Retina (tissue), 1 donor: Measurements from ENCODE around the gene PDCD2.
"Not testable (repeated sequence)": the region's sequence is repeated elsewhere in the genome, so short reads cannot be mapped to it uniquely, and the experiment has no call there.

Source experiments
- DNase-seq: peaks from one replicate; pipeline ENCODE4 v3.0.0-alpha.2; 2016

The PDCD2 gene

DNA sequence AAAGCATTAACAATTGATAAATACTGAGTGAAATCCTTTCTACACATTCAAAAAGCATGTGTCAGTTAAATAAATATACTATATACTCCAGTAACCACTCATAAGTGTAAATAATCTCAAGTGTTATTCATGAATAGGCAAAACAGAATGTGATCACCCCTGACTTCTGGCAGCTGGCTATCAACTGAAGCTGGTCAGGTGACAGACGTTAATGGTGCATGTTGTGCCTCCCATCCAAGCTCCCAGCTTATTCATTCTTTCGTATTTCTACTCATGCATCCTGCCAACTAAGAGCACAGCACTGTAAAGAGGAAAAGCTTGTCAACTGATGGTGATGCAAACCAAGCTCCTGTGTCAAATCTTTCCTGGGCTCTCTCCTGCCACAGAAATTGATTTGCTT, 39.0 kb downstream of the PDCD2 start:
- no peak for DNase-seq

DNA sequence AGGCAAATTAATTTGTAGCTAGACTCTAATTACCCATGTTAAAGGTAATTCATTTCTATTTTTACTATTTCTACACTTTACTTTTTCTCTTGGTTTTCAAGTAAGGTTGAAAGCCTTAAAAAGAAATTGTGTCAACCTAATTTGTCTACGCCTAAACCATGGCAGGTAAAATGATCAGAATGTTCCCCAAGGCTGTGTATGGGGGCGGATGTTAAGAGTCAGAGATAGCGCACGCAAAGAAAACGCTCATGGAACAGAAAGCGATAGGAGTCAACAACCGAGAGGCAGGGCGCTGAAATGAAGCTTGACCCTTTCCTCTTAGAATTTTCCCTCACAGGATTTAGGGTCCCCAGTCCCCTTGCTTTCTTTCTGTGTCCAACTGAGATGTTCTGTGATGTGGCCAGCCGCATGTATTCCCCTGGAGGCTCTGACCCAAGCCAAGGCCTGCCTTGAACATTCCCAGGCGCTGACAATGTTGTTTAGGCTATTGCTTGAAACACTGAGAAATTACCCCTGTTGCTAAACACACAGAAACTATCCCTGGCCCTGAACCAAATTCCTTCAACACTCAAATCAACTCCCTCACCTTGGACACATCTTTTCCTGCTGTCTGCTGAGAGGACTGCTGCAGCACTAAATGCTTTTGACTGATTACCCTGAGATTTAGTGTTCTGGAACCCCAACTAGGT, 42.3 kb downstream of the PDCD2 start:
- DNase-seq: no peak

DNA sequence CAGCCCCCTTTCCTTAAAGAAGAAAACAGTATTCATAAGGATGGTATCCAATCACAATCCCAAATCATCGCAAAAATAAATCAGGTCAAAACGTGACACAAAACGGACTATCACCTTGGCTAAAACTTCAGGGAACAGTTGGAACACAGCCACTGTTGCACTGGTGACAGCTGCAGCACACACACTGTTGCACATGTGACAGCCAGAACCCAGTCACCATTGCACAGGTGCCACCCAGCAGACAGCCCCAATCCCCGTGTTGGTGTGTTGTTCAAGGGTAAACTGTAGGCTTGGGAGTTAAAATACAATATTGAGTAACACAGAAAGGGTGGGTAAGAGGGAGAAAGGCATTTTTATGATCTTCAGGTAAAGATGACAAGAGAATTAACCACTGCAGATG, 47.1 kb downstream of the PDCD2 start:
- no peak for DNase-seq

DNA sequence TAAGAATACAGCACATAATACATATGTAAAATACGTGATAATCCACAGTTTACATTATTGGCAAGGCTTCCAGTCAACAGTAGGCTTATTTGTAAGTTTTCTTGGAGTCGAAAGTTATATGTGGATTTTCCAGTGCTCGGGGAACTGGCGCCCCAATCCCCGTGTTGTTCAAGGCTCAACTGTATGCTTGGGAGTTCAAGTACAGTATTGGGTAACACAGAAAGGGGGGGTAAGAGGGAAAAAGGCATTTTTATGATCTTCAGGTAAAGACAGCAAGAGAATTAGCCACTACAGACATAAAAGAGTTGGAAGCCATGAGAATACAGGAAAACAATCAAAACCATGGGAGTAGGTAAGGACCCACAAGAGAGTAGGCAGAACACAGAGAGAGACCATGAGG, 47.8 kb downstream of the PDCD2 start:
- no peak for DNase-seq

DNA sequence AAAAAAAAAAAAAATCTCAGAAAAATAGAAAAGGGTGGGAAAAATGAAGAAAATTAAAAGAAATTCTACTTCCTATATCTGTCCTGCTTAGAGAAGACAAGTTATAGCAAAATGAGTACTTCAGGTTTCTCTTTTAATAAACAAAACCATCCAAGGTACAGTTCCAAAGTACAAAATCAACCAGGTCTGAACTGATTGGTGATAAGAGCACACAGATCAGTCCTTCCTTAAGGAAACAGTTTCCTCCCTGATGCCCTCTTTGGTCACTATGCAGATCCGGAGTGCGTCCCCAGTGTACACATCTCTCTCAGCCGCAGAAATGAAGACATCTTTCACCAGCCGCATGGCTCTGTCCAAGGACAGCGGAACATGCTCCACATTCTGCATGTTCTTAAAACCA, 49.4 kb downstream of the PDCD2 start:
- DNase-seq: no peak

DNA sequence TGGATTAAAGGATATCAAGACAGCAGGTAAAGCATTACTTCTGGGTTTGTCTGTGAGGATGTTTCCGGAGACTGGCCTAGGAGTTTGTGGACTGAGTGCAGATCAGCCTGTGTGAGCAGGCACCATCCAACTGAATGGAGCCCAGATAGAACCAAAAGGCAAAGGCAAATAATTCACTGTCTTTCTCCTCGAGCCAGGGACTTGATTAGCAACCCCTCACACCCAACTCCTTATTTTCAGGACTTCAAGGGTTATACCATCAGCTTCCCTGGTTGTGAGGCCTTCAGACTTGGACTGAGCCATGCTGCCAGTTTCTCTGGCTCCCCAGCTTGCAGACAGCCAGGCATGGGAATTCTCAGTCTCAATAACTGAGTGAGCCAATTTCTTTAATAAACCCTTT, 50.6 kb downstream of the PDCD2 start:
- DNase-seq: no peak

DNA sequence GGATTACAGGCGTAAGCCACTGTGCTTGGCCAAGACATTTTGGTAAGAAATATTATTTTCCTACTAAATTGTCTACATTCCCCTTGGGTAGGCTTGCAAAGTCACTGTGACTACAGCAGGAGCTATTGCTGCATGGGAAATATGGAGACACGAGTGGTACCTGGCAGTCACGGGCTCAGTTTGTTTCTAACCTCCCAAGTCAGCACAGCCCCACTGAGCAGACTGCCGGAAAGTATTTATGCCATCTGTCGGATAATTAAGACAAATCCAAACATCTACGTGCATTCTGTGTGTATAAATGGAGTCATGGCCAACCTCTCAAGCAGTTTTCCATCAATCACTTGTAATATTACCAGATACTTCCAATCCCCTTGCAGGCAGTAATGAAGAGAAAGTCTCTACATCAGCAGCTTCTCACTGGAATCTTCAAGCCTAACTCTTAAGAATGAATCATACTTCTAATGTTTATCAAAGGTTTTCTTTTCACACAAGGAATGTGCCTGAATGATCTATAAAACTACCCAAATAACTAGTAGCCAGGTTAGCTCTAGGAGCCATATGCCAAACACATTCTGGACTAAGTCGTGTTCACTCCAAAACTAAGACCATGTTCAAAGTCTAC, 51.5 kb downstream of the PDCD2 start:
- no peak for DNase-seq

DNA sequence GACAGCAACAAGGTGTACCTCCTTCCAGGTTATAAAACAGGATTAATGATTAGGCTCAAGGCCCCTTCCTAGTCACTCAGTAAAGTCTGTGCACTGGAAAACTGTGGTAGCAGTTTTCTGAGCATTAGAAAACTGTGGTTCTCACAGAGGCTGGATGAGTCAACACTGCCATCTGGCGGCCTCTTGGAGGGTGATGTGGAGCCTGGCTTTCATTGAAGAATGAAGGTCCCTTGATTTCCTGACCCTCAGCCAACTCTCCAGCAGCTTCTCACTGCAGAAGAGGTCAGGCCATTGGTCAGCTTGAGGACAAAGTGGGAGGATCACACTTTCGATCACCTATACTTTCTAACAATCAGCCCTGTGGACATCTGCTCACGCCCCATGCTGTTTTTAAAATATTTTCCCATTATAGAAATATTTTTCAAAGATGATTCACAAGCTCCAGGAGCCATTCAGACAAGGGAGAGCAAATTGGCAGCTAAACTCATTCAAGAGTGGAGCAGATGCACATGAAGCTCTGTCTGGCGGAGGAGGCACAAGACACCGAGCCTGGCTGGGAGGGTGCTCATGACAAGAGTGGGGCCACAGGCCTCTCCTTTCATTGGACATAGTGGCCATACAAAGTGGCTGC, 54.5 kb downstream of the PDCD2 start:
- DNase-seq: peak; percentile 73

DNA sequence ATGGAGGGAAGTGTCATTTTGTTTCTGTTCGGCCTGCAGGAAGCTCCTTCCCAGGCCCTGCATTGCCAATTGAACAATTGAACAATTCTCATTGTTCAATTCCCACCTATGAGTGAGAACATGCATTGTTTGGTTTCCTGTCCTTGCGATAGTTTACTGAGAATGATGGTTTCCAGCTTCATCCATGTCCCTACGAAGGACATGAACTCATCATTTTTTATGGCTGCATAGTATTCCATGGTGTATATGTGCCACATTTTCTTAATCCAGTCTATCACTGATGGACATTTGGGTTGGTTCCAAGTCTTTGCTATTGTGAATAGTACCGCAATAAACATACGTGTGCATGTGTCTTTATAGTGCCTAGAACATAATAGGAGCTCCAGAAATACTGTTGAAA, 56.4 kb downstream of the PDCD2 start:
- not testable (repeated sequence) for DNase-seq

DNA sequence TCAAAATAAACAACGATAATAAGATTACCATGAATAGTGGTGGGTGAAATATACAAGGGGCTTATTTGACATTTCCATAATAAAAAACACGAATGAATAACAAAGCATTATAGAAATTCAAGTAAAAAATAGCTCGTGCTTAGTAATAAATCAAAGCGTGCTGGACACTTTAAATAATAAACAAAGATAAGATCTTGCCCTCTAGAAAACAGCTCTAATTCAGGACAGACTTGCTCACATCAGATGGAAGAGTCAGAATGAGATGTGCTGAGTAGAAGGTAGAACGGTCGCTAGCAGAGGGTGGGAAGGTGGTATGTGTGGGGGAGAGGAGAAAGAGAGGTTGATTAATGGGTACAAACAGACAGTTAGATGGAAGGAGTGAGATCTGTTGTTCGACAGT, 58.6 kb downstream of the PDCD2 start:
- no peak for DNase-seq
